Measurements from ENCODE around the gene OBP2B. TPM values are rescaled to one million over a fixed set of nuclear protein-coding genes. Genes with fewer than 3 reads are reported as not detected.

OBP2B gene
- total and polyA plus RNA-seq, 2 experiments from 2014 or later, result not detected

- Histone ChIP-seq H3K27ac (ENCODE audit: low read depth) (no peak overlapping the region), H2AFZ (no peak overlapping the region), H3K9me2 (ENCODE audit: insufficient read depth) (no peaks in the 10 kb centered on the region), H3K79me2 (replicated peaks; ENCODE audit: insufficient read depth) (no peaks in the 10 kb centered on the region), H4K20me1 (replicated peaks; ENCODE audit: insufficient read depth) (no peaks in the 10 kb centered on the region), H3F3A (replicated peaks; ENCODE audit: low read depth) (peaks cover 4% of the 10 kb centered on the region; the same call in 1 of the 2 replicates), H3K4me1 (ENCODE audit: insufficient read depth) (peaks cover 7% of the 10 kb centered on the region; the same call in 1 of the 2 replicates), H3K36me3 (ENCODE audit: insufficient read depth) (no peaks in the 10 kb centered on the region), H3K27me3 (ENCODE audit: insufficient read depth) (peaks cover 13% of the 10 kb centered on the region), H3K4me2 (no peak overlapping the region), H3K4me3 (no peak overlapping the region)
- Mint-ChIP-seq H3K9me3 (no peaks in the 10 kb centered on the region), H3K27me3 (ENCODE audit: insufficient read depth, low read depth, poor library complexity) (peaks cover 33% of the 10 kb centered on the region), H3K4me1 (peaks cover 6% of the 10 kb centered on the region; the same call in 1 of the 3 replicates), H3K36me3 (ENCODE audit: low read depth) (no peaks in the 10 kb centered on the region; the same call in 2 of the 3 replicates), H3K27ac (no peak overlapping the region), H3K4me3 (no peak overlapping the region)
- DNase-seq (ENCODE audit: low spot score), result no peak
- TF ChIP-seq EZH2 (IDR thresholded peaks at IDR 0.05; ENCODE audit: low read depth, unreplicated experiment), result no peak
- no peak for ATAC-seq
Measured at GRCh38 chr9:133235549-133236222, 26.6 kb upstream of the OBP2B start.

GRCh38 chr9:133234577-133235322, 25.7 kb upstream of the OBP2B start:
- Histone ChIP-seq H2AFZ (no peak overlapping the region), H3K4me1 (ENCODE audit: insufficient read depth) (peaks cover 7% of the 10 kb centered on the region; the same call in 1 of the 2 replicates), H3K9me2 (ENCODE audit: insufficient read depth) (no peaks in the 10 kb centered on the region), H3K4me3 (no peak overlapping the region), H3K79me2 (replicated peaks; ENCODE audit: insufficient read depth) (no peaks in the 10 kb centered on the region), H3K36me3 (ENCODE audit: insufficient read depth) (no peaks in the 10 kb centered on the region), H3K4me2 (no peak overlapping the region), H3F3A (replicated peaks; ENCODE audit: low read depth) (peaks cover 4% of the 10 kb centered on the region; the same call in 1 of the 2 replicates), H4K20me1 (replicated peaks; ENCODE audit: insufficient read depth) (no peaks in the 10 kb centered on the region), H3K27ac (ENCODE audit: low read depth) (no peak overlapping the region), H3K27me3 (ENCODE audit: insufficient read depth) (peaks cover 13% of the 10 kb centered on the region)
- no peaks in the 10 kb centered on the region; the same call in 2 of the 3 replicates for H3K36me3 Mint-ChIP-seq (ENCODE audit: low read depth)
- peaks cover 6% of the 10 kb centered on the region; the same call in 1 of the 3 replicates for H3K4me1 Mint-ChIP-seq
- ATAC-seq, result no peak
- H3K27me3 Mint-ChIP-seq (ENCODE audit: insufficient read depth, low read depth, poor library complexity), result peaks cover 33% of the 10 kb centered on the region
- peaks cover 4% of the 10 kb centered on the region; the same call in 2 of the 3 replicates for H3K9me3 Mint-ChIP-seq
- no peak for DNase-seq (ENCODE audit: low spot score)
- H3K4me3 Mint-ChIP-seq, result no peak overlapping the region
- no peak overlapping the region for H3K27ac Mint-ChIP-seq
- TF ChIP-seq CTCF (conservative IDR thresholded peaks at IDR 0.05; ENCODE audit: low read depth in 2 of 2) (no peak), ZNF114 (CRISPR knock-in tag; IDR thresholded peaks at IDR 0.05) (no peak), ZNF331 (CRISPR knock-in tag; IDR thresholded peaks at IDR 0.05; ENCODE audit: low read depth) (no peak), REST (IDR thresholded peaks at IDR 0.05; ENCODE audit: unreplicated experiment) (no peak), EZH2 (IDR thresholded peaks at IDR 0.05; ENCODE audit: low read depth, unreplicated experiment) (no peak), ZNF462 (CRISPR knock-in tag; IDR thresholded peaks at IDR 0.05) (no peak)

Measured in GM23338 (cell line).